HepG2 (cell line): ENCODE results near the gene TPM2. TPM values are rescaled to one million over a fixed set of nuclear protein-coding genes. Genes with fewer than 3 reads are reported as not detected.

Experiments used
- ATAC-seq: fragments of 200-7000 bp; cut with Tn5 transposase; 3 replicates; pipeline ENCODE4 v1.9.1; 2020; ENCODE audit warnings: mild to moderate bottlenecking, moderate library complexity
- BruUV-seq: library from RNA; stranded (reverse); fragments of 400-500 nt; replicated peaks from 2 replicates; lab custom pipeline; 2021; lab: Mats Ljungman, UMichigan
- CTCF ChIA-PET: fragments of 300-600 bp; formaldehyde crosslinking; extraction: SDS; loops from one replicate; lab custom pipeline; 2021; ENCODE audit warnings: low total read pairs, inconsistent platforms, low intra/inter-chr PET ratio; lab: Yijun Ruan, JAX
- POLR2A ChIA-PET: fragments of 350-600 bp; sonication (Branson Sonifier 250); formaldehyde crosslinking; loops from one replicate; lab custom pipeline; 2020; ENCODE audit warnings: antibody characterized with exemption, inconsistent platforms; lab: Yijun Ruan, JAX
- DNase-seq: peaks from one replicate; pipeline ENCODE4 v3.0.0-alpha.2; 2015; ENCODE audit warnings: low spot score
- FAIRE-seq: peaks from 3 replicates; lab custom pipeline; 2011; peaks lifted over from hg19 to GRCh38; lab: Jason Lieb, UNC
- H2AFZ ChIP-seq: one replicate; pipeline ENCODE4 v1.6.1; 2011; ENCODE audit warnings: low read length, inconsistent platforms
- H3K27ac ChIP-seq: fragments of 300-600 bp; 3 replicates; pipeline ENCODE4 v1.8.0; 2011; ENCODE audit warnings: mixed run types, mild to moderate bottlenecking, mixed read lengths, low read length, inconsistent platforms; ENCODE audit not compliant: insufficient read depth; ENCODE audit errors: extremely low read length
- H3K27me3 ChIP-seq, 2 experiments: fragments of 200-600 bp in 1 of 2; 2 replicates in 1 of 2; 3 replicates in 1 of 2; pipeline versions ENCODE4 v1.6.0 to v1.8.0; 2011; ENCODE audit warnings: low read length in 2 of 2, mild to moderate bottlenecking in 2 of 2, moderate library complexity in 2 of 2, inconsistent platforms in 1 of 2; ENCODE audit not compliant: insufficient read depth in 2 of 2, control insufficient read depth in 1 of 2
- H3K36me3 ChIP-seq, 2 experiments: fragments of 200-600 bp in 1 of 2; replicated peaks in 1 of 2; 2 replicates in 1 of 2; 3 replicates in 1 of 2; pipeline versions ENCODE4 v1.5.1 to v1.8.0; 2011; ENCODE audit warnings: low read length in 2 of 2, inconsistent platforms in 1 of 2; ENCODE audit not compliant: insufficient read depth in 2 of 2, control insufficient read depth in 1 of 2
- H3K4me1 ChIP-seq: 2 replicates; pipeline ENCODE4 v1.5.1; 2012; ENCODE audit warnings: low read length, inconsistent platforms; ENCODE audit not compliant: insufficient read depth
- H3K4me2 ChIP-seq: 2 replicates; pipeline ENCODE4 v1.6.0; 2011; ENCODE audit warnings: low read depth, low read length, inconsistent platforms
- H3K4me3 ChIP-seq, 3 experiments: fragments of 200-600 bp in 1 of 3; sonication (generic), shearing (Covaris generic) in 1 of 3; replicated peaks in 1 of 3; 2 replicates each; pipeline ENCODE4 v1.5.1; 2011 to 2016; ENCODE audit warnings: low read length in 3 of 3, inconsistent platforms in 2 of 3, low read depth in 2 of 3, mild to moderate bottlenecking in 2 of 3, control low read depth in 1 of 3, mixed read lengths in 1 of 3; ENCODE audit not compliant: insufficient read depth in 1 of 3
- H3K79me2 ChIP-seq: one replicate; pipeline ENCODE4 v1.6.1; 2011; ENCODE audit warnings: low read length, inconsistent platforms; ENCODE audit not compliant: insufficient read depth
- H3K9ac ChIP-seq: 2 replicates; pipeline ENCODE4 v1.6.0; 2011; ENCODE audit warnings: mild to moderate bottlenecking, low read depth, low read length, inconsistent platforms; ENCODE audit not compliant: insufficient read depth
- H3K9me3 ChIP-seq: 2 replicates; pipeline ENCODE4 v1.5.1; 2012; ENCODE audit warnings: mild to moderate bottlenecking, low read length
- H4K20me1 ChIP-seq: 2 replicates; pipeline ENCODE4 v1.6.0; 2011; ENCODE audit warnings: inconsistent platforms, mild to moderate bottlenecking, low read length, moderate library complexity; ENCODE audit not compliant: insufficient read depth
- CHD4 ChIP-seq: fragments of 200-600 bp; sonication (generic); IDR thresholded peaks from 2 replicates; pipeline ENCODE4 v1.7.0; 2017; ENCODE audit warnings: mild to moderate bottlenecking, low read length, borderline replicate concordance
- FOSL2 ChIP-seq: sonication (generic); formaldehyde crosslinking; IDR thresholded peaks from 2 replicates; pipeline ENCODE4 v1.4.0; 2020; ENCODE audit warnings: missing genetic modification reagents
- PITX1 ChIP-seq: sonication (generic); formaldehyde crosslinking; IDR thresholded peaks from 2 replicates; pipeline ENCODE4 v1.5.1; 2020; ENCODE audit warnings: mild to moderate bottlenecking, missing genetic modification reagents
- RBFOX2 ChIP-seq: fragments of 200-400 bp; formaldehyde crosslinking; IDR thresholded peaks from 2 replicates; pipeline ENCODE4 v1.6.1; 2017; ENCODE audit warnings: low read depth, mild to moderate bottlenecking, low read length
- ZNF282 ChIP-seq: fragments of 450-650 bp; IDR thresholded peaks from 2 replicates; pipeline ENCODE4 v1.6.1; 2018; ENCODE audit not compliant: partially characterized antibody
- WGBS: methylation state at CpG from one replicate; pipeline ENCODE4 v1.1.6; 2017; ENCODE audit warnings: low lambda C conversion rate; 5-methylcytosine and 5-hydroxymethylcytosine counted together
- in situ Hi-C: cut with HindIII; loops from 2 replicates; pipeline ENCODE4 v1.10.0; 2017; ENCODE audit warnings: low pct_unique_long_range_greater_than_20kb; ENCODE audit not compliant: extremely low pct_ligation_motif_present
- intact Hi-C: fragments of 100-400 bp; cut with micrococcal nuclease; formaldehyde crosslinking; loops from one replicate; pipeline ENCODE4 v1.10.0; 2022; ENCODE audit not compliant: unreplicated experiment
- polyA plus RNA-seq, 8 experiments: library from polyadenylated mRNA; depleted of rRNA in 3 of 8; stranded (reverse) in 7 of 8; unstranded in 1 of 8; fragments of >200 nt; fragmentation: Illumina TruSeq in 4 of 8; extraction: Trizol in 4 of 8; gene quantifications; 2 replicates each; pipeline versions ENCODE4 v1.2.1 to v1.2.3, GENCODE V29; 2011 to 2016; ENCODE audit warnings: low read depth in 4 of 8, missing spikeins in 1 of 8, mixed read lengths in 1 of 8; ENCODE audit not compliant: insufficient read depth in 1 of 8
- total RNA-seq, 5 experiments: library from RNA; depleted of rRNA; stranded (reverse); fragments of >200 nt; fragmentation: Illumina TruSeq; extraction: Trizol; gene quantifications; 2 replicates each; pipeline ENCODE4 v1.2.3, GENCODE V29; 2016; ENCODE audit warnings: low read depth in 1 of 5
- TF ChIP-seq, protein P1 (sequence below): sonication (generic); formaldehyde crosslinking; IDR thresholded peaks from 2 replicates; pipeline ENCODE4 v1.5.1; 2020; ENCODE audit warnings: mild to moderate bottlenecking, moderate library complexity, missing genetic modification reagents

TPM2 gene
- total and polyA plus RNA-seq, 2 of the 13 experiments (the other 11 are each of a cell fraction or from before 2014, with no cell fraction given) = 3.1 to 10.7 TPM

DNA sequence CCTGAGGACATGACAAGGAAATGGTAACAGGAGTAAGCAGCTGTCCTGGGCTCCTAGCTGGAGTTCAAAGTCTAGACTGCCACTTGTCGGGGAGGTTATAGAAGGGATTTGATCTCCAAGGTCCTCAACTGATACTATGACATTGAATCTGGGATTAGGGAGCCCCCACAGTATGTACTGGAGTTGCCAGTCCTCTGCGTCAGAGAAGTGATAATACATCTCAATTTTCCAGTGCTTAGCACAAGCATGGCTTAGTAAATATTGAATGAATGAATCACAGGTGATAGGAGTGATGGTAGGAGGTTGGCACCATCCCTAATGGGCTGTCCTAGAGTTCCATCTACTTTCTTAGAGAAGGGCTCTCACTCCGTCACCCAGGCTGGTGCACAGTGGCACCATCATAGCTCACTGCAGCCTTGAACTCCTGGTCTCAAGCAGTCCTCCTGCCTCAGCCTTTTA, 6.2 kb upstream of the TPM2 start:
- no peaks in the 10 kb centered on the region for H3K79me2 ChIP-seq
- H3K9me3 ChIP-seq = no peaks in the 10 kb centered on the region
- H2AFZ ChIP-seq = no peak overlapping the region
- H3K9ac ChIP-seq = no peak overlapping the region
- peaks cover 23 to 43% of the 10 kb centered on the region in 2 experiments; a peak in 4 of 5 replicates for H3K36me3 ChIP-seq
- intact Hi-C loops = loop anchor here (2.0 to 10.0 kb wide), 2 partner anchors 35 to 51 kb away; no protein-coding TSS in a partner anchor
- no peaks in the 10 kb centered on the region for H3K27me3 ChIP-seq
- peaks cover 26% of the 10 kb centered on the region for H3K4me1 ChIP-seq
- ATAC-seq (no peak; the same call in 2 of the 3 replicates), DNase-seq (no peak), FAIRE-seq (peak; percentile 37)
- WGBS = 72% methylated on average over 3 of the region's 3 CpGs
- BruUV-seq = no TSS peak
- ChIA-PET CTCF (interaction anchor here (1.5 kb wide), 2 partner anchors 31 to 38 kb away, joined by 5 to 9 read pairs; partner anchors contain the start of genes ARHGEF39, CCDC107 and RMRP), POLR2A (interaction anchor here (0.6 to 2.3 kb wide), 11 partner anchors 8 to 61 kb away, joined by 3 to 12 read pairs (median 8); partner anchors contain the start of genes ARHGEF39, CA9, CCDC107 and CREB3)
- H4K20me1 ChIP-seq = no peaks in the 10 kb centered on the region
- TF ChIP-seq ZNF282 (no peak), RBFOX2 (no peak), FOSL2 (CRISPR knock-in tag) (0 out of 2 replicates have a peak, but pooled peaks have one; percentile 17), PITX1 (CRISPR knock-in tag) (no peak), CHD4 (no peak)
- TF ChIP-seq, protein P1, sequence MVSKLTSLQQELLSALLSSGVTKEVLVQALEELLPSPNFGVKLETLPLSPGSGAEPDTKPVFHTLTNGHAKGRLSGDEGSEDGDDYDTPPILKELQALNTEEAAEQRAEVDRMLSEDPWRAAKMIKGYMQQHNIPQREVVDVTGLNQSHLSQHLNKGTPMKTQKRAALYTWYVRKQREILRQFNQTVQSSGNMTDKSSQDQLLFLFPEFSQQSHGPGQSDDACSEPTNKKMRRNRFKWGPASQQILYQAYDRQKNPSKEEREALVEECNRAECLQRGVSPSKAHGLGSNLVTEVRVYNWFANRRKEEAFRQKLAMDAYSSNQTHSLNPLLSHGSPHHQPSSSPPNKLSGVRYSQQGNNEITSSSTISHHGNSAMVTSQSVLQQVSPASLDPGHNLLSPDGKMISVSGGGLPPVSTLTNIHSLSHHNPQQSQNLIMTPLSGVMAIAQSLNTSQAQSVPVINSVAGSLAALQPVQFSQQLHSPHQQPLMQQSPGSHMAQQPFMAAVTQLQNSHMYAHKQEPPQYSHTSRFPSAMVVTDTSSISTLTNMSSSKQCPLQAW (CRISPR knock-in tag) = 0 out of 2 replicates have a peak, but pooled peaks have one; percentile 30
- no peak overlapping the region for H3K4me2 ChIP-seq
- H3K27ac ChIP-seq = no peak overlapping the region
- H3K4me3 ChIP-seq = no peak overlapping the region
- in situ Hi-C loops = loop anchor here (5.0 kb wide), 1 partner anchor 34 kb away; no protein-coding TSS in a partner anchor
